Measurements from ENCODE around the gene CHCHD3. TPM values are rescaled to one million over a fixed set of nuclear protein-coding genes. Genes with fewer than 3 reads are reported as not detected.

CHCHD3 gene
- total and polyA plus RNA-seq, 9 of the 15 experiments (the other 6 are each of a cell fraction or from before 2014, with no cell fraction given) = 66.2 to 279 (median 204) TPM

GRCh38 chr7:132847376-132847775 is 234.5 kb downstream of the CHCHD3 start:
- ATAC-seq (no peak), FAIRE-seq (no peak), DNase-seq (ENCODE audit: extremely low read depth in 1 of 4, low spot score in 3 of 4) (no peak)
- no peaks in the 10 kb centered on the region for H3K4me1 ChIP-seq (replicated peaks in 1 of 2; ENCODE audit: control insufficient read depth in 2 of 2, insufficient read depth in 2 of 2, low read length in 2 of 2)
- 87% methylated on average over 7 of the region's 7 CpGs for WGBS (ENCODE audit: insufficient coverage, low coverage, missing lambda C conversion rate)
- H4K20me1 ChIP-seq (replicated peaks; ENCODE audit: control insufficient read depth, insufficient read depth, low read length) = peaks cover 7% of the 10 kb centered on the region; the same call in 1 of the 2 replicates
- H3K27ac ChIP-seq (ENCODE audit: extremely low read depth, low read depth, low read length) = no peak overlapping the region
- no peak overlapping the region for H3K4me3 ChIP-seq
- in situ Hi-C loops (cut with MboI) (no loop called here), intact Hi-C loops (cut with micrococcal nuclease) (no loop called here)
- peaks cover 5% of the 10 kb centered on the region for H3K9me1 ChIP-seq (ENCODE audit: control insufficient read depth, insufficient read depth, low read length)
- no peak overlapping the region for H2AFZ ChIP-seq (ENCODE audit: low read depth, low read length)
- no peaks in the 10 kb centered on the region for H3K9me3 ChIP-seq (replicated peaks; ENCODE audit: control insufficient read depth, insufficient read depth, low read depth, low read length)
- H3K27me3 ChIP-seq (ENCODE audit: control insufficient read depth in 2 of 2, insufficient read depth in 2 of 2, low read length in 2 of 2) = no peaks in the 10 kb centered on the region
- POLR2A ChIA-PET = interaction anchor here (1.1 kb wide), 1 partner anchor 10 kb away, joined by 3 read pairs; no protein-coding TSS in a partner anchor
- TF ChIP-seq UBTF (IDR thresholded peaks at IDR 0.05; ENCODE audit: borderline replicate concordance in 1 of 2, low read depth in 2 of 2, low read length in 2 of 2) (no peak), PRPF4 (IDR thresholded peaks at IDR 0.05; ENCODE audit: insufficient read depth, low read depth, low read length, poor library complexity, severe bottlenecking) (no peak), HMBOX1 (IDR thresholded peaks at IDR 0.05) (no peak), TAL1 (IDR thresholded peaks at IDR 0.05) (no peak), NR2C2 (CRISPR knock-in tag; IDR thresholded peaks at IDR 0.05) (no peak), NR2C2 (tag; IDR thresholded peaks at IDR 0.05) (no peak), USF1 (CRISPR knock-in tag; IDR thresholded peaks at IDR 0.05) (no peak), PHF21A (IDR thresholded peaks at IDR 0.05; ENCODE audit: borderline replicate concordance, low read depth) (no peak), MTA1 (IDR thresholded peaks at IDR 0.05; ENCODE audit: borderline replicate concordance) (no peak), PRDM10 (IDR thresholded peaks at IDR 0.05; ENCODE audit: partially characterized antibody) (no peak), NFE2L1 (tag; IDR thresholded peaks at IDR 0.05; ENCODE audit: borderline replicate concordance, low read depth) (no peak), CHCHD3 (CRISPR knock-in tag; IDR thresholded peaks at IDR 0.05) (no peak)
- CTCF ChIA-PET (ENCODE audit: low intra/inter-chr PET ratio) = no interaction called here
- H3K9ac ChIP-seq (ENCODE audit: insufficient read depth in 1 of 2, low read depth in 2 of 2, low read length in 2 of 2) = no peak overlapping the region
- no peak overlapping the region for H3K4me2 ChIP-seq (ENCODE audit: insufficient read depth, low read length)
- 0 out of 3 replicates have a peak, but pooled peaks cover 3% of the 10 kb centered on the region for H3K36me3 ChIP-seq (ENCODE audit: control insufficient read depth, insufficient read depth, low read length)
- no peaks in the 10 kb centered on the region for H3K79me2 ChIP-seq (ENCODE audit: control insufficient read depth, insufficient read depth, low read length)
- BruUV-seq (replicated peaks) = no TSS peak

Measured in K562 (cell line).